CD4-positive, alpha-beta T cell treated with Interleukin-15 for 1 hour (primary cell): ENCODE measurements around the gene LYVE1.

Source experiments
- DNase-seq: peaks from one replicate; pipeline ENCODE4 v3.0.0-alpha.2; 2020

LYVE1 gene

DNA sequence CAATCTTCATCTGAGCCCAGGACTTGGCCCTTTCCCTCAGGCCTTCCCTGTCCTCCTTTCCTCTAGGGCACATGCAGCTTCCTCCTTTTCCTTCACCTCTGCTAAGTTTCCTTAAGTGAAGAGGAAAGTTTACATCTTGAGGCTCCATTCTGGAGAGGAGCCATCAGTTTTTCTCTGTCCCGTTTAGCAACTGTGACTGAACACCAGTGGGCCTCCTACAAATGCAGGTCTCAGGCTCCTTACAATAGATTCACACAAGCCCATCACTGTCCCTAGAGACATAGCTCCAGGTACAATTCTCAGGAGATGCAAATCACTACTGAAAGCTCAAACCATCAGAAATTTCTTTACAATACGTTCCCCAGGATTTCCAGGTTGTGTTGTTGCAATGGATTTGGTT is 23.3 kb upstream of the LYVE1 start:
- DNase-seq, result no peak

DNA sequence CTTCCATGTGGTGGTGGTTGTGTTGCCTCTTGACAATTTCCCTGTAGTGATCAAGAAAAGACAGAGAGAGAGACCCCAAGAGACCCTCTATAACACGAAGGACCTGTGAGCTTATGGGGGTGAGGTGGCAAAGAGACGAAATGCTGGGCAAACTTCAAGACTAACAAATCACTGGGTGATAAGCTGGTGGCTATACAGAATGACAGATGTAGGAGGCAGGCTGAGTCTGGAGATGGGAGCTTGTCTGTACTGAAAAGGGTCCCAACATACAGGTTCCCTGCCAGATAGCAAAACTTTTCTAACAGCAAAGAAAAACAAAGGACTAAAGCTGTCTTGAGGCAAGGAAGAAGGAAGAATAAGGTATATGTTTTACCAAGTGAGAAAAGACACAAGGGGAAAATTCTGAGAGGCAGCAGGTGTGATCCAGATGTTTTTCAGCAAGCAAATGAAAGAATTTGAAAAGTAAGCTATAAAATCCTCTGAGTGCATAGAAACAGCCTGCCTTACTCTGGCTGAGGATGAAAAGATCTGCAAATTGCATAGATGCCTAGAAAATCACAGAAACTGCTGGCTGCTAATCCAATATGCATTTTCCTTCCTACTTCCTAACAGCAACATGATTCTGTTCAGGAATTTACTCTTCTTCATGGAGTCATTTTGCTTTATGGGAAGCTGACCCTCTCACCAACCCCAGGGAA is 21.9 kb upstream of the LYVE1 start:
- DNase-seq, result no peak

- no peak for DNase-seq
Observed at GRCh38 chr11:10588904-10589303, 20.4 kb upstream of the LYVE1 start.

GRCh38 chr11:10587995-10588394 is 19.5 kb upstream of the LYVE1 start:
- no peak for DNase-seq

DNA sequence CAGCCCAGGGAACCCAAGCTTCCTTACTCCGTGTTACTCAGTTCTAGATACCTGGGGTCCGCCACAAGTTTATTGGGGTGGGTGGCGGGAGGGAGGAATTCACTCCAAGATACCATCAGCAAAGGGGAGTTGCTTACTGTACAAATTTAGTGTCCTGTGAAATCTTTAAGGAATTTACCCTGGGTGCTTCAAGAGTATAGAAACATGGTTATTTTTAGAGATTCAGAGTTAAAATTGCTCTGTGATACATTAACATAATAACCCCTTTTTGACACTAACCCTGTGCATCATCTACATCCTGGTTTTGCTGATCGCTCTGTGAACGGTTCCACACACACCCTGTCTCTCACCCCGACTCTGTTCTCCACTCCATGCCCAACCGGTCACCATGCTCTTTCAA is 18.9 kb upstream of the LYVE1 start:
- no peak for DNase-seq

GRCh38 chr11:10584071-10584501 is 15.6 kb upstream of the LYVE1 start:
- no peak for DNase-seq

DNA sequence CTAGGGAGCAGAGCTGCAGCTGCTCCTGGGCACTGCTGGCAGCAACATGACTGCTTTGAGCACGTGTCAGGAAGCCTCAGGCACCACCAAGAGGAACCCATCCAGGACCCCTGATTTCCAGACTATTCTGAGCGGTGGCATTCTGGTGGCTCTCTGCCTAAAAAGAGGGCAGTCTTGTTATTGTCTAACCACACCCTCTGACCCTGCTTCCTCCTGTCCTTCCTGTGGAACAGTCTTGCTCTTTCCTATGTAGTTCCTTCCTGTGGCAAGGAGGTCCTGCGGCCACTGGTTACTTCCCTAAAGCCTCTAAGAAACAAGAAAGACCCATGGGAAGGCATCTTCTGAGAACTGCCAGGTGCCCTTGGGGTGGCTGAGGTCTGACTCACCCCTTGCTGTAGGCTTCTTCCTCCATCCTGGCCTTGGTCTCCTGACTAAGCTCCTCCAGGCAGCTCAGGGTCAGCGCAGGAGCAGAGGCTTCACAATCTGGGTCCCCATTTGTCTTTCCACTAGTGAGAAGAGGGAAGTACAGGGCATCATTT is 13.1 kb upstream of the LYVE1 start:
- peak; percentile 78 for DNase-seq

DNA sequence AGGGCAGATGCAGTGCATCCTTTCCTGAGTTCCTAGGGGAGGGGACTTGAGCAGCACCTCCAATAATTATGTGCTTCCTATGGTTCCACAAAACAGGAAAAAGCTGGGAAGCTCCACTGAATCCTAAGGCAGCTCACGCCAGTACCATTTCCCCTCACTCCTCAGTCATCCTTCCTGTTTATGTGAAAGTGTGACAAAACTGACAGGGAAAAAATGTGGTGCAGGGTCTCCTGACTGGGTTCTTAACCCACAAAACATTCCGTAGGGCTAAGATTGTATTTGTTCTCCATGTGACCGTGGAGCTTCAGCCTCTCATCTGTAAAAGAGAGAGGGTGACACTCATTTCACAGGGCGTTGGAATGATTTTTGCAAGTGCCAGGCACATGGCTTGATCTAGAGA is 12.2 kb upstream of the LYVE1 start:
- no peak for DNase-seq

DNA sequence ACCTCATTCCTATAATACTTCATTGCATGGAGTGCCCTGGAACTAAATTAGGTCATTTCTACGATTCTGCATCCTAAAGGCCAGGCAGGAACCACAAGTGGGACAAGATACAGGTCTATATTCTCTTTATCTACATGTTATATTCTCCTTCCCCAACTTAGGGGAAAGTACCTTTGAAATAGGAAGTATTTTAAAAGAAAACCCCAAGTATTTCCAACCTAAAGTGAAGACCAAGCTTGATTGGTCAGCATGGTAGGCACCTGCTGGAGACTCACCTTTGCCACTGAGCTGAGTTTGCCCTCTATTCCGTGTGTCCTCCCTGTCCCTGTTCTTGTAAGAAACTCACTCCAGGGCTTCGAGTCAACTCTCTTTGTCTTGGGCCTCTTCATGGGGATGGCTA is 11.2 kb upstream of the LYVE1 start:
- no peak for DNase-seq

- no peak for DNase-seq
Observed at GRCh38 chr11:10576035-10576398, 7.6 kb upstream of the LYVE1 start.

GRCh38 chr11:10575346-10576034 is 7.0 kb upstream of the LYVE1 start:
- no peak for DNase-seq

GRCh38 chr11:10573556-10573955 is 5.1 kb upstream of the LYVE1 start:
- no peak for DNase-seq

DNA sequence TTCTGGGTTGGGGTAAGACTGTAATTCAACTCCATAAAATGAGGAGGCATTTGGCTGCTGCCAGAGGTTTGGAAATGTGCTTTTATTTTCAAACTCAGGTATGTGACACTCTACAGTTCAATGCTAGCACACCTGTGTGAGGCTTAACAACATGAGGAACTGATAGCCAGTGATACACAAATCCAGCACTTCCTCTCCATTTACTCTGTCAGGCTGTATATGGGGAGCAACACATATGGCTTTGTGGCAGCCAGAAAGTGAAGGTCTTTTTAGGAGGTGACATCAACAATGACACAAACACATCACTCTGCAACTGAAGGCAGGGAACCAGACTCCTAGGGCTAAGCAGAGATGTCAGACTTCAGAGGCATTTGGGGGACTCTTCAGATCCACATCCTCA is 4.6 kb upstream of the LYVE1 start:
- DNase-seq, result no peak

GRCh38 chr11:10572533-10572932 is 4.1 kb upstream of the LYVE1 start:
- DNase-seq, result no peak

- DNase-seq, result no peak
Observed at GRCh38 chr11:10567446-10567845, 1.0 kb downstream of the LYVE1 start.

DNA sequence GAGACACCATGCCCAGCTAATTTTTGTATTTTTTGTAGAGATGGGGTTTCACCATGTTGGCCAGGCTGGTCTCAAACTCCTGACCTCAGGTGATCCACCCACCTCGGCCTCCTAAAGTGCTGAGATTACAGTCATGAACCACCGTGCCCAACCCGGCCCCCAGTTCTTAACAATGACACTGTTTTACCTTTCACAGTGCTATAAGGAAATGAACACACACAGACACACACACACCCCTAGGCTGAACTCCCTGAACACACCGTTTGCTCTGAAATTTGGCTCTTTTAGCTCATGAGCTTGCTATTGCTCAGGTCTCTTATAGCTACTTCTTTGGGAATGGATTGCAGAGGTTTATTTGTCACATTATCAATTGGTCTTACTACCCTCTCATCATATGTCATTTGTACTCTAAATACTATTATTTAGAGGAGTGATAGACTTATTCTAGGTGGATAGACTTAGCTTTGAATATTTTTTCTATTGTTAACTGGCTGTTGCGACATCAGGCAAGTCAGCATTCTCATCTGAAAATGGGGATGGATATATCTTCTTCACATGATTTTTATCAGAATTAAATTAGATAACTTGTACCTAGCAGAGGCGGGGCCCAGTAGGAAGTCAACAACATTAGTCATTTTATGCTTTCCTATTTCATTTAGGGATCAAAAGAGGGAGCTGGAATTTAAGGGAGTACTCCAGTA is 2.1 kb downstream of the LYVE1 start:
- no peak for DNase-seq

DNA sequence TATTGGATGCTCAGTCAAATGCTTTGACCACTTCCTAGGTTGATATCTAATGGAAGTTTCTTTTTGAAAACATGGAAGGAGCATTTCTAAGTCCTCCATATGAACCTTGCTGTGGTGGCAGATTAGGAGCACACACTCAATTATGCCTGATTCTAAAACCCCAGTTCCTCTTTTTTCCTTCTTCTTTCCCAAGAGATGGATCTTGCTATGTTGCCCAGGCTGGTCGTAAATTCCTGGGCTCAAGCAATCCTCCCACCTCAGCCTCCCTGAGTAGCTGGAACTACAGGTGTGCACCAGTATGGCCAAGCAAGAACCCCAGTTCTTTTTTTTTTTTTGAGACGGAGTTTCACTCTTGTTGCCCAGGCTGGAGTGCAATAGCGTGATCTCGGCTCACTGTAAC is 3.0 kb downstream of the LYVE1 start:
- no peak for DNase-seq

DNA sequence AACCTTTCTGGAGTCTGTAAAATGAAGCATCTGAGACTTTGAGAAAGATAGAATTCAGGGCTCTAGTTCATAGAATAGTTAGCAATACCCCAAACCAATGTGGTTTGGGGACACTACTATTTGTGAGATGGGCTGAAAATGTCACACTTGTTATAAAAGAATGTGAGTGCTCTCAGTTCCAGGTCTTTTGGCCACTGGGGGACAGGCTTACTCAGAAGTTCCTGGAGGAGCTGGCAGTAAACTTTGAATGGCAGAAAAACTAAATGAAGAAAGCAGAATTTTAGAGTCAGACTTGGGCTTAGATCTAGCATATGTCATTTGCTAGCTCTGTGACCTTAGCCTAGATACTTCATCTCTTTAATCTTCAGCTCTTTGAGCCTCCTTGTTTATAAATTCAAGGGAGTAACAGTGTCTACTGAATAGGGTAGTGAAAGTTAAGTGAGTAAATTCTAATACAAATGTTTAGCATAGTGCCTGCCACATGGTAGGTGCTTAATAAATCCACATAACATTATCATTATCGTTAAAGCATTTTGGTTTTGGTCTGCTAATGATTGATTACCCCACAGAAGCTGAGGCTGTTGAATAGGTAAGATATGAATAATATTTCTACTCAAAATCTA is 3.7 kb downstream of the LYVE1 start:
- DNase-seq, result no peak

- DNase-seq, result no peak
Observed at GRCh38 chr11:10564030-10564429, 4.4 kb downstream of the LYVE1 start.

- DNase-seq, result no peak
Observed at GRCh38 chr11:10561947-10562346, 6.5 kb downstream of the LYVE1 start.

GRCh38 chr11:10561043-10561818 is 7.2 kb downstream of the LYVE1 start:
- no peak for DNase-seq

GRCh38 chr11:10558288-10558687 is 10.2 kb downstream of the LYVE1 start:
- no peak for DNase-seq

- no peak for DNase-seq
Observed at GRCh38 chr11:10556590-10556989, 11.9 kb downstream of the LYVE1 start.
